ENCODE data around the gene SCN4A.
A peak's percentile ranks its signal among the peaks of the same experiment; 100 is the strongest.
"Not testable (repeated sequence)": the region's sequence is repeated elsewhere in the genome, so short reads cannot be mapped to it uniquely, and the experiment has no call there.

Gene SCN4A

DNA sequence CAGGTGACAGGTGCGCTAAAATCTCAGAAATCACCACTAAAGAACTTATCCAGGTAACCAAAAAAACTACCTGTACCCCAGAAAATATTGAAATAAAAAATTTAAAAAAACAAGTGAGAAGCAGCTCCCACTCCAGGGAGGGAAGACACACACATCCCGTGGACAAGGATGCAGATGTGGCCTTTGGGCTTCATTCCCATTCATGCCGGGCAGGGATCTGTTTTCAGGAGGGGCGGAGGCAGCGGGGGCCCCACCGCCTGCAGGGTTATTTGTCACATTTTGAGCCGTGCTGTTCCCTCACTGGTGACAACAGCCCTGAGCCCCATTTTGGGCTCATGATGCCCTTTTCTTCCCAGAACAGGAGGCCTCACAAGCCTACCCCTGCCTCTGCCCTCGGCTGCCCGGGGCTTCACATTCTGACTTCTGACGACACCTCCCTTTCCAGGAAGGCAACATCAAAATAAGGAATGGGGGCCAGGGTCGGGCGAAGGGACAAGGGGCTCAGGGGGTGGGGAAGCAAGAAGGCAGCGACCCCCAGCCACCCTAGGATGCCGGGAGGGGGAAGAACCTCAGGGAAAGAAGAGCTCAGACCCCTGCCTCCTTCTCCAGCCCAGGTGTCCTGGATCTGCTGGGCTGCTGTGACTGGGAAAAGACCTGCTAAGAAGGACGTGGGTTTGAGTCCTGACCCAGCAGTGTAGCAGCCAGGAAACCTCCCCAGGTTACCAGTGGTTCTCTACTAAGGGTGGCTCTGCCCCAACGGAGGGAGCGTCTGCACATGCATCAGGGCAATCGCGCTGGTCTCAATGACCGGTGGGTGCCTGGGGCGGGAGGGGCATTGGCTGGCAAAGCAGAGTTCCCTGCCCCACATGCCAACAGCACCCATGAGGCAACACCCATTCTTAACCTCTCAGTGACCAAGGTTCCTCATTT lies 38.3 kb downstream of the SCN4A start:
- DNase-seq (ENCODE audit: low read depth in 2 of 2), result no peak

DNA sequence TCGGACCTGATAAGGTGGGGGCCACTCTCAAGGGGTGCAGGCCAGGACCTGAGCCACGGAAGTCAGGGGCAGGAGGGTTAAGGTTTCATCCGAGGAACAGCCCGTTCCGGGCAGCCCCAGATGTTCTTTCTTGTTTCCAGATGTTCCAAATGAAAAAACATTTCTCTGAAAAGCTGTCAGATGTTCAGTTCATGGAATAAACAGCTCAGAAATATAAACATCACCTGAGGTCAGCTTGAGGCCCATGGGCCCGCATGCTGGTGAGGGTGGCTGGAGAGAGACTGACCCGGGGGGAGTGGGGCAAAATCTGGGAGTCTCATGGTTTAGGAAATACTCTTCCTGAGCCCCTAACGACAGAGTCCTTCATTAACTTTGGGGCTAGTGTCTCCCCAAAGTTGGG lies 39.1 kb downstream of the SCN4A start:
- DNase-seq (ENCODE audit: low read depth in 2 of 2), result no peak

DNA sequence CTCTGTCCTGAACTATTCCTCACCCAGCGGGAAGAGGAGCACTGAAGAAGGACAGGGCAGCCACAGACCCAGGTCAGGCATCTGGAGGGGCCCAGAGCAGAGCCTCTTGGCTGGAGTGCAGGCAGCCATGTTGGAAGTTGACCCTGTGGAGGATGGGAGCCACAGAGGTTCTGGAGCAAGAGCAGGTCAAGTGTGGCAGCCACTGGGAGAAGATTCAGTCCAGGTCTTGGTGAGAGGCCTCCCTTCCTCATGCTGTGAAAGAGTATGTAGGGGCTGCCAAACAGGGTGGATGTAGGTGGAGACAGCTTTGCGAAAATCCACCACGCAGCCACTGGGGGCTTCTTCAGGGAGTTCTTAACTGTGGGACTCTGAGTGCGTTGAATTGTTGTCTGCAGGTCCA lies 40.0 kb downstream of the SCN4A start:
- no peak for DNase-seq (ENCODE audit: low read depth in 2 of 2)

DNA sequence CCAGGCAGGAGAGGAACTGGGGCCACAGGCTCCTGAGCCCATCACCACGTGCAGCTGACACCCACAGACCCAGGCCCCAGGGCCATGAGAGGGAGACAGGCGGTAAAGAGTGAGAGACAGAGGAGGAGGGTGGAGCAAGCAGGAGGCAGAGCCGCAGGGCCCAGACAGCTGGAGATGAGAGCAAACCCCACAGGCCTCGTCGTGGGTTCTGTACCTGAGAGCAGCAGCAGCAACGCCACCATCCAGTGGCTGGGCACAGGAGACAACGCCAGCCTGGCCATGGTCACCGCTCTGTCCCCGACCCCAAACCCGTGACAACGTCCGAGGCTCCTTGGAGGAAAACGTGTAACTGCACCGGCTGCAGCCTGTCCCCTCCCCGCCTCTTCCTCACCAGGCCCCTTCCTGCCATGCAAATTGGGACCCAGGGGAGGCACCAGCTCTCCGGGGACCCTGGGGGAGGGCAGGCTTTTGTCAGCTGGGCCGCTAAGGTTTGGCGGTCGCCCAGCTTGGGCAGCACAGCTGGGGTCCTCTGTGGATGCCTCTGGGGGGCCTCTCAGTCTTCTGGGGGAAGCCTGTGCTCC lies 40.6 kb downstream of the SCN4A start, which contains the start of gene CD79B:
Gene CD79B (minus strand): TSS at position 351 of the 581 bp plus-strand sequence. CDS start 70 bp downstream, at position 281.
- peak; percentile 13 to 18 for DNase-seq (ENCODE audit: low read depth in 2 of 2)

DNA sequence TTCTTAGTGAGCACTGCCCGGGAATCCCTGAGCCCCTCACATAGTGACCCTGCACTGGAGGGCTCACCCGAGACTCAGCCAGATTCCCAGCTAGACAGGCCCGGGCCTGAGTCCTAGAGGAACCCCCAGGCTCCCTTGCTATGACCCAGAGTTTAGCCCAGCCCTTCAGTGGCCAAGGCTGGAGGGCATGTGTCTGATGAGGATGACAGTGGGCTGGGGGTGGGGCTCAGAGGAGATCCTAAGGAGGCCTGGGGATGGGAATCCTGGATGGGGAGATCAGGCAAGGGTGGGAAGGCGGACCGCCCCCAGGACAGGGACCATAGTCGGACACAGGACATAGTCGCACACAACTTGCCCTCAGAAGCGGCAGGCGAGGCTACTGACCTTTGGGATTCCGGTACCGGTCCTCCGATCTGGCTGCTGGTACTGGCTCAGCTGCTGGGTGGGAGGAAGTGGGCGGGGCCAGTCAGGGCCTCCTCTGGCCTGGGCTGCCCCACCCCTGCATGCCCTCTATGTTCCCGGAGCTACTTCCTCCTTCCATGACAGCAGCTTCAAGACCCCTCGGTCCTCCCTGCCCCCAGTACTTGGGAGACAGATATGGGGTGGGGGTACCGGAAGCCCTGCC lies 41.7 kb downstream of the SCN4A start:
- DNase-seq (ENCODE audit: low read depth in 2 of 2), result peak; percentile 44 to 49

DNA sequence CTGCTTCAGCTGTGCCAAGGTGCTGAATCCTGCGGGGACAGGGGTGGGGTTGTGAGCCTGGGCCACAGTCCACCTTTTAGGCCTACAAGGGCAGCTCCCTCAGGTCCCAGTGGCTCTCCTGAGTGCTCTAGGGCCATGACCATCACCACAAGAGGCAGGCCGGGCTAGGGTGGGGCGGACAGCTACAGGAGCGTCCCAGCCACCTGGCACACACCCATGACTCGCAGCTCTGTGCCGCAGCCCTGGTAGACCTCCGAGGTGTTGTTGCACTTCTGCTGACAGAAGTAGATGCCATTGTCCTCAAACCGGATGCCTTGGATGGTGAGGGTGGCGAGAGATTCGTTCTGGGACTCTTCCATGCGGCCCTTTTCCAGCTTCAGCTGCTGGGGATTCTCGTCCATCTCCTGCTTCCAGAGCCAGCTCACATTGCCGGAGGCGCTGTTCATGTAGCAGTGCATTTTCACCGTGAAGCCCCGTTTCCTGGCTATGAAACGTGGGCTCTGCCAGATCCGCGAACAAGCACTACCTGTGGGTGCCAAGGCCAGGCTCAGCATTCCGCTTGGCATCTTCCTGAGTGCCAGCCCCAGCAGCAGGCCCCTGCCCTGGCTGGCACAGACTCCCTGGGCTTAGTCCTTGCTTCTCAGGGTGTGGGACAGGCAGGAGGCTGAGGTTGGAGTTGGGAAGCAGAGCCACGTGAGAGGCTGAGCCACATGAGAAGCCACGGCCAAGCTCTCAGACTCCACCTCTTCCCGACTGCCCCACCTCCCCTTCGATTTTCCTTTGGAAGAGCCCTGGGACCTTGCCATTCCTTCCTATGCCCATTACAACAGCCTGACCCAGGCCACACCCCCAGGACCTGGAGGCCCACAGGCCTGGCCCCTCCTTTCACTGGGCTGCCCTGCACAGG lies 42.6 kb downstream of the SCN4A start:
- no peak for DNase-seq (ENCODE audit: low read depth in 2 of 2)

DNA sequence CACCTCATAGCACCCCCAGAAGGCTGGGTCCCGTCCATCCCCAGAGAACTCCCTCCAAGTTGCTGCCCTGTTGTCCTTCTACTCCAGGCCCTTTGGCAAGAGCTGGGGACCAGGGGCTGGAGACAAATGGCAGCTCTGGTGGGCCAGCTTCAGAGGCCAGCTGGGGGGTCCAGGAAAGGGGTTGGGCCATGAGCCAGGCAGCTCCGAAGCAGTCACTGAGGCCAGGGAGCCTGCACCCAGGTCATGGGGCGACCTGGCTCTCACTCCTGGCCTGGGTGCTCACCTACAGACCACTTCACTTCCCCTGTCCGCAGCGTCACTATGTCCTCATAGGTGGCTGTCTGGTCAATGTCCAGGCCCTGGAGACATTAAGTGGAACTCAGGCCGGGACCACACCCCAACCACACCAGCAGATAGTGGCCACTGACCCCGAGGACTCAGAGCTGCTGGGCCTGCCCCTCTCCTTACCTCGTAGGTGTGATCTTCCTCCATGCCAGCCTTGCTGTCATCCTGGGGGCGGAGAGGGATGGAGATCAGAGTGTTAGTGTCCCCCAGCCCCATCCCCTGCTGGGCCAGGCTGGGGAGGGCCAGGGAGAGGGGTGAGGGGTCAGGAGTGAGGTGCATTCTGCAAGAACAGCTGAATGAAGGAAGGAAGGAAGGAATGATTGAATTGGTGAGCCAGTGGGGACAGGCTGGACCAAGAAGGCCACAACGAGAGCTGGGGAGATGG lies 43.6 kb downstream of the SCN4A start:
- DNase-seq (ENCODE audit: low read depth in 2 of 2), result no peak

DNA sequence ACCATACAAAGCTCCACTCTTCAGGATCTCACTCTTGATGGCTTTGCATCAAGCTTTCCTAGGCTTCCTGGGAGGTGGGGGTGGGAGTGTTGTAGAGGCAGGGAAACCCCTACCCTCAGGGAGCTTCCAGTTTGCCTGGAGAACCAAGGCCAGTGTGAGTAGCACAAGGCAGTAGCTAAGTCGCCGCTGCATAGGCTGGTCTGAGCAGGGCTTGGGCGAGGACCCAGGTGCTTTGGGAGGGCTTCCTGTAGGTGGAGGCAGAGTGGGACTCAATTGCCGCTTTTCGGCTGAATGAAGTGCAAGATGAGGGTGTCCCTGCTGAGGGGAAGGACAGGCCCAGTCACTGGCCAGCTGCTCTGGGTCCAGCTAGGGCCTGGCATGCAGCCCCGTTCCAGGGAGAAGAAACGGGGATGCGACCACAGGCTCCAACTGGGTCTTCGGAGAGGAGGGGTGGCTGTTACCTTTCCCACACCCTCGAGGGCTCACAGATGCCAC lies 44.5 kb downstream of the SCN4A start:
- DNase-seq (ENCODE audit: low read depth in 2 of 2), result no peak

DNA sequence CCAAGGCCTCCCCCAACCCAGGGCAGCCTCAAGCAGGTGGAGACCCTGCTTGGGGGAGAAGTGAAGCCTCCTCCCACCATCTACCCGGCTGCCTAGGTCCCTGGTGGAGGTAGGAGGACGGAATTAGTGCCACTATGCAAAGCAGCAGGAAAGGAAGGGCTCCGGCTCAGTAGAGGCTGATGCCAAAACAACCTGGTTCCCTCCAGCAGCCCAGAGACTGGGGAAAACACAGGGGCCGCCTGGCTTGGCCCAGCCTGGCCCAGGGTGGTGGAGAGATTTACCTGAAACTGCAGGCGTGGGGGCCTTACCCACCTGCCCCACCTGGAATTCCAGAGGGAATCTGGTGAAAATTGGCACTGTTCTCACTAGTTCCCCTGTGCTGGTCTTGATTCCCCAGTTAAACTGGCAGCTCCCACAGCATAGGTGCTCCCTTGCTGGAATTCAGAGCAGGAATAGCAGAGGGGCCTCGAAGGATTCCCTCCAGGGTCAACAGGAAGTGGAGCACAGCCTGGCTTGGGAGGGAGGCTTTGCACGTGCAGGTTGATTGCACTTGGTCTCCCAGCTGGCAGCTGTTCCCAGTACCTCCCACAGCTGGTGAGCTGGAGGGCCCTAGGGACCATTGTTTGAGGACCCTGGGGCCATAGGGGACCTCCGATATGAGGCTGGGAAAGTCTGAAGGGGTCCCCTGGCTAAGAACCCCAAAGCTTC lies 45.1 kb downstream of the SCN4A start:
- no peak for DNase-seq (ENCODE audit: low read depth in 2 of 2)

DNA sequence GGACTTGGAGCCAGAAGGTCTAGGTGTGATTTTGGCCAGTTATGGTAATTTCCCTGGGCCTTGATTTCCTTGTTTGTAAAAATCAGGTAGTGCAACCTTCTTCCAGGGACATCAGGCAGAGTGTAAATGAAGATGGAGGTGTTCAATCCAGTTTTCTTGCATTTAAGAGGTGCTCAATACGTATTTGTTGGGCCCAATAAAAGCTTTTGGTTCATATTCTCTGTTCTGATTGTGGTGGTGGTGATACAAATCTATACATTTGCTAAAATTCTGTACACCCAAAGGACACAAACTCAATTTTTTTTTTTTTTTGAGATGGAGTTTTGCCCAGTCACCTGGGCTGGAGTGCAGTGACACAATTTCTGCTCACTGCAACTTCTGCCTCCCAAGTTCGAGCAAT lies 46.6 kb downstream of the SCN4A start:
- no peak for DNase-seq (ENCODE audit: low read depth in 2 of 2)

DNA sequence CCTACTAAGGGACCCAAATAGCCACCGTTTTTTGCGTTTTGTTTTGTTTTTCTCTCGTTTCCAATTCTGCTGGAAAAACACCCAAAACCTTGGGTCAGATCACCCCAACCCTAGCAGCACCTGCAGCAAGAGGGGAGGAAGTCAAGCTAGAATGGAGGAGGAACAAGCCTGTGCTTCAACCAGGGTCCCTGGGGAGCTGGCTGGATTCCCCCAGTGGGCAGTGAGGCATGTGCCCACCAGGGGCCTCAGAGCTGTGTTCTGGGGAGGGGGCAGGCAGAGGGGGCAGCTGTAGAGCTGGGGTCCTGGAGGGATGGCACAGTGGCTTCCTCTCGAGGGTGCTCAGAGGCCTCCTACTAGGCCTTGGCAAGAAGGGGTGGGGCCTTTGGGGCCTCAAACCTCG lies 47.1 kb downstream of the SCN4A start:
- no peak for DNase-seq (ENCODE audit: low read depth in 2 of 2)

DNA sequence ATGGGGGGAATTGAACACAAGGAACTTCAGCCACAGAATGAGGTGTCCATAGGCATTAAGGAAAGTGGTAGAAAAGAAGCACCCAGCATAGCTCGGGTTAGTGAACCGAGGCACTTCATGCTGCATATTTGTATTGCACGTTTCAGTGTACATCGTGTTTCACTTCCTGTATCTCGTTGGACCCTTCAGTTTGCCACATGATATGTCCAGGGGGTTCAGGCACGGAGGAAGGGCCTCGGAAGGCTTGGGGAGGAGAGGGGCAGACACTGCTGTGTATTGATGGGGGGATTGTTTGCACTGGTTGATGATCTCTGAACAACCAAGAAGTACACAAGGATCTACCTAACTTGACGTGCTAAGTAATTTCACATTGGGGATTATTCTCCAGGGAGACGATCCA lies 50.3 kb downstream of the SCN4A start:
- DNase-seq (ENCODE audit: low read depth in 2 of 2), result not testable (repeated sequence)

DNA sequence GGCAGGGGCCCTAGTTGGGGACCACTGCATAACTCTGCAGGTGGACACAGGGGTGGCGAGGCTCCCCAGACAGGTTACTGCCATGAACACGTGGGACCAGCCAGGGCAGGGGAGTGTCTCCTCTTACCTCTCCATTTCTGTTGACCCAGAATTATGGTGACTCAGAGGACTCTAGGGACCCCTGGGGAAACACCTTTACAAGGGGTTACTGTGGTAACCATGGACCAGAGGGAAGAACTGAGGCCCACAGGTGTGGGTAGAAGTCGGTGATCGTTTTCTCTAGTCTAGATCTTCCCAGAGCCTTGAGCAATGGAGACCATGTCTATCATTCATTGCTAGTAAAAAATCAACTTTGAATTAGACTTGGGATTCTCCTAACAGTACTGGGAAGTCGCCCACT lies 51.9 kb downstream of the SCN4A start:
- not testable (repeated sequence) for DNase-seq (ENCODE audit: low read depth in 2 of 2)

DNA sequence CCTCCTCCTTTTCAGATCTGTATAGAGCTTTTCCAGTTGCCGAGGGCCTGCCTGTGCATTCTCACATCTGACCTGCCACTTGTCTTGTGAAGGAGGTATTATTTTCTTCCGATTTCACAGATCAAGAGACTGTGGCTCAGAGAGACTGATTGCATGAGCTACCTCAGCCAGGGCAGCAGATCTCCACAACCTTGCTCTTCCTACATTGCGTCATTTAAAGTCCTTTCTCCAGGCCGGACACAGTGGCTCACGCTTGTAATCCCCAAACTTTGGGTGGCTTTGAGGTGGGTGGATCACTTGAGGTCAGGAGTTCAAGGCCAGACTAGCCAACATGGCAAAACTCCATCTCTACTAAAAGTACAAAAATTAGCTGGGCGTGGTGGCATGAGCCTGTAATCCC lies 52.7 kb downstream of the SCN4A start:
- not testable (repeated sequence) for DNase-seq (ENCODE audit: low read depth in 2 of 2)

DNA sequence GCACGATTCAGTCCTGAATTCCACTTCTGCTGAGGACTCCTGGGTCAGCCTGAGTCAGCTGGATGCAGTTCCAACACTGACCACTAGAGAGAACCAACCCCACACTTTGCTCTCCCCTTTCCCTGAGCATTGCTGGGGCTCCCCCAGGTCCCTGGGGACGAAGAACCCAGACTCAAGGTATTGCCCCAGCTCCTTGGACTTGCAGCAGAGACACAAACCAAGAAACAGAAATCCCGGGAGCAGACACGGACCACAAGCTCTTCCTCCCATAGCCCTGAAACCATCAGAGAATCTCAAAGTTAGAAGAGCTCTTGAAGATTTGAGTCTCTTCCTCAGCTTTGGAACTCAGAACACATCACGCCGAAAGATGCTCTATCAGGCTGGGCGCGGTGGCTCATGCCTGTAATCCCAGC lies 53.4 kb downstream of the SCN4A start:
- DNase-seq (ENCODE audit: low read depth in 2 of 2), result peak; percentile 42 to 47

DNA sequence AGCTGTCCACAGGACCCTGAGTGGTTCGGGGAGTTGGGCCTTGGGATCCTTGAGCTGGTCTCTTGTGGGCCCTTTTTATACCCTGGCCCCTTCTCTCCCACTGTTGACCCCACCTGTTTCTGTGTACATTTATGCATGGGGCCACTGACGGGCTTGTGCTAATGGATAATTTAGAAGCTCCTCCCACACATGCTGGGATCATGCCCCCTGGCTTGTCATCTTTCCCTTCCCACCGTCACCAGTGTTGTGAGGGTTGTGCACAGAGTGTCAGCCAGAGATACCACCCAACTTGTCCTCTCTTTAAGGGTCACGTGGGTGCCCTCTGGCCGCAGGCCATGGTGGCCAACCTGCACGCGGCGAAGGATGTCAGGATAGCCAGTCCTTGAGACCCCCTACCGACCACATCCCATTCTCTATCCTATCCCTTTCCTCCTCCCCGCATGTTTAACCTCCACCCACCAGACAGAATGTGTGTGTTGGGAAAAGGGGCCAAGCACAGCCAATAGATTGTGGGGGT lies 53.9 kb downstream of the SCN4A start, which contains the start of gene GH1:
Gene GH1 (minus strand): TSS at position 51 of the 517 bp plus-strand sequence. CDS start 63 bp downstream, outside the sequence.
- DNase-seq (ENCODE audit: low read depth in 2 of 2), result not testable (repeated sequence)

DNA sequence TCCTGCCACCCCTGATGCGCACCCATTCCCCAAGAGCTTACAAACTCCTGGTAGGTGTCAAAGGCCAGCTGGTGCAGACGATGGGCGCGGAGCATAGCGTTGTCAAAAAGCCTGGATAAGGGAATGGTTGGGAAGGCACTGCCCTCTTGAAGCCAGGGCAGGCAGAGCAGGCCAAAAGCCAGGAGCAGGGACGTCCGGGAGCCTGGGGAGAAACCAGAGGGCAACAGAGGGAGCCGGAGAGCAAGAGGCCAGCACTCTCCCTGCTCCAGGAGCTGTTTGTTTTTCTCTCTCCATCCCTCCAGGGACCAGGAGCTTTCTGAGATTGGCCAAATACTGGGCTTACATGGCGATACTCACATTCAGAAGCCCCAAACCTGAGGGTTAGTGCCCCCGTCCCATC lies 54.4 kb downstream of the SCN4A start:
- DNase-seq (ENCODE audit: low read depth in 2 of 2), result no peak

DNA sequence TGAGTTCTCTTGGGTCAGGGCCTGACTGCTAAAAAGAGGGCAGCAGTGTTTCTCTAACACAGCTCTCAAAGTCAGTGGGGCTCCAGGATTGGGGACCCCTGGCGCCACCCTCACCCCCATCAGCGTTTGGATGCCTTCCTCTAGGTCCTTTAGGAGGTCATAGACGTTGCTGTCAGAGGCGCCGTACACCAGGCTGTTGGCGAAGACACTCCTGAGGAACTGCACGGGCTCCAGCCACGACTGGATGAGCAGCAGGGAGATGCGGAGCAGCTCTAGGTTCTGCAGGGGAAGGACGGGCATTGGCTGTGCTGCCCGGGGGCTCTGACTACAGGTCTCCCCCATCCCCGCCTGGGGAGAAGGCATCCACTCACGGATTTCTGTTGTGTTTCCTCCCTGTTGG lies 55.1 kb downstream of the SCN4A start:
- no peak for DNase-seq (ENCODE audit: low read depth in 2 of 2)

DNA sequence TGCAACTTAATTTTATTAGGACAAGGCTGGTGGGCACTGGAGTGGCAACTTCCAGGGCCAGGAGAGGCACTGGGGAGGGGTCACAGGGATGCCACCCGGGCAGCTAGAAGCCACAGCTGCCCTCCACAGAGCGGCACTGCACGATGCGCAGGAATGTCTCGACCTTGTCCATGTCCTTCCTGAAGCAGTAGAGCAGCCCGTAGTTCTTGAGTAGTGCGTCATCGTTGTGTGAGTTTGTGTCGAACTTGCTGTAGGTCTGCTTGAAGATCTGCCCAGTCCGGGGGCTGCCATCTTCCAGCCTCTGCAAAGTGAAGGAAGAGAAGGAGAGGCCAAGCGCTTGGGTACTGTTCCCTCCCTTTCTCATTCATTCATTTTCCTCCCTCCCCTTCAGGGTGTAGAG lies 55.5 kb downstream of the SCN4A start:
- DNase-seq (ENCODE audit: low read depth in 2 of 2), result not testable (repeated sequence)
